H9 (cell line): ENCODE measurements around the gene E2F1. TPM values are rescaled to one million over a fixed set of nuclear protein-coding genes. Genes with fewer than 3 reads are reported as not detected.

ENCODE experiments used
- DNase-seq: peaks from one replicate; pipeline ENCODE4 v3.0.0-alpha.2; 2017
- H2AFZ ChIP-seq: one replicate; pipeline ENCODE4 v1.6.1; 2013; ENCODE audit warnings: mild to moderate bottlenecking, low read length, control low read depth, moderate library complexity
- H2AK5ac ChIP-seq: 2 replicates; pipeline ENCODE4 v1.6.1; 2013; ENCODE audit warnings: low read length, control low read depth, mixed read lengths; ENCODE audit not compliant: insufficient read length
- H2BK120ac ChIP-seq: one replicate; pipeline ENCODE4 v1.6.1; 2013; ENCODE audit warnings: low read depth, mild to moderate bottlenecking, low read length, control low read depth, inconsistent platforms; ENCODE audit not compliant: poor library complexity, severe bottlenecking
- H2BK12ac ChIP-seq: 2 replicates; pipeline ENCODE4 v1.6.1; 2013; ENCODE audit warnings: low read length, control low read depth, mixed read lengths, low read depth; ENCODE audit not compliant: insufficient read length
- H2BK15ac ChIP-seq: 2 replicates; pipeline ENCODE4 v1.6.1; 2013; ENCODE audit warnings: low read depth, low read length, control low read depth
- H2BK20ac ChIP-seq: one replicate; pipeline ENCODE4 v1.6.1; 2013; ENCODE audit warnings: low read depth, mild to moderate bottlenecking, low read length, control low read depth, inconsistent platforms; ENCODE audit not compliant: poor library complexity, severe bottlenecking
- H2BK5ac ChIP-seq: 2 replicates; pipeline ENCODE4 v1.6.1; 2013; ENCODE audit warnings: low read length, control low read depth, mixed read lengths; ENCODE audit not compliant: insufficient read length
- H3K14ac ChIP-seq: 2 replicates; pipeline ENCODE4 v1.6.1; 2013; ENCODE audit warnings: low read length, control low read depth; ENCODE audit not compliant: insufficient read depth
- H3K18ac ChIP-seq: 2 replicates; pipeline ENCODE4 v1.6.1; 2013; ENCODE audit warnings: low read depth, mild to moderate bottlenecking, mixed read lengths, low read length, control low read depth; ENCODE audit not compliant: insufficient read length
- H3K23ac ChIP-seq: 2 replicates; pipeline ENCODE4 v1.6.1; 2013; ENCODE audit warnings: low read length, control low read depth, mixed read lengths, low read depth; ENCODE audit not compliant: insufficient read length
- H3K23me2 ChIP-seq: 2 replicates; pipeline ENCODE4 v1.6.1; 2013; ENCODE audit warnings: low read depth, mild to moderate bottlenecking, mixed read lengths, low read length, control low read depth; ENCODE audit not compliant: insufficient read length, poor library complexity, severe bottlenecking
- H3K27ac ChIP-seq: 2 replicates; pipeline ENCODE4 v1.5.1; 2013; ENCODE audit warnings: low read length, control low read depth, mixed read lengths, low read depth; ENCODE audit not compliant: insufficient read length
- H3K27me3 ChIP-seq: 2 replicates; pipeline ENCODE4 v1.6.1; 2013; ENCODE audit warnings: low read length, control low read depth, inconsistent platforms; ENCODE audit not compliant: insufficient read depth
- H3K4ac ChIP-seq: 2 replicates; pipeline ENCODE4 v1.6.1; 2013; ENCODE audit warnings: low read depth, mild to moderate bottlenecking, control low read depth, inconsistent platforms, low read length, moderate library complexity
- H3K4me1 ChIP-seq: 2 replicates; pipeline ENCODE4 v1.6.1; 2013; ENCODE audit warnings: low read length, control low read depth, inconsistent platforms; ENCODE audit not compliant: insufficient read depth
- H3K4me2 ChIP-seq: 2 replicates; pipeline ENCODE4 v1.6.1; 2013; ENCODE audit warnings: low read length, control low read depth, mixed read lengths; ENCODE audit not compliant: insufficient read length, insufficient read depth
- H3K56ac ChIP-seq: 2 replicates; pipeline ENCODE4 v1.6.1; 2013; ENCODE audit warnings: low read depth, mild to moderate bottlenecking, mixed read lengths, low read length, control low read depth; ENCODE audit not compliant: insufficient read length
- H3K79me1 ChIP-seq: 2 replicates; pipeline ENCODE4 v1.6.1; 2013; ENCODE audit warnings: low read depth, mild to moderate bottlenecking, moderate library complexity, low read length, control low read depth, inconsistent platforms; ENCODE audit not compliant: insufficient read depth, poor library complexity, severe bottlenecking
- H3K79me2 ChIP-seq: 2 replicates; pipeline ENCODE4 v1.6.1; 2013; ENCODE audit warnings: low read length, control low read depth, inconsistent platforms; ENCODE audit not compliant: insufficient read depth
- H3K9ac ChIP-seq: 2 replicates; pipeline ENCODE4 v1.6.1; 2013; ENCODE audit warnings: low read length, control low read depth, mixed read lengths; ENCODE audit not compliant: insufficient read length; ENCODE audit errors: extremely low read depth
- H3K9me3 ChIP-seq: one replicate; pipeline ENCODE4 v1.6.1; 2013; ENCODE audit warnings: low read depth, low read length, inconsistent platforms; ENCODE audit not compliant: control insufficient read depth
- H3T11ph ChIP-seq: one replicate; pipeline ENCODE4 v1.6.1; 2013; ENCODE audit warnings: mild to moderate bottlenecking, low read length, control low read depth, inconsistent platforms
- H4K20me1 ChIP-seq: one replicate; pipeline ENCODE4 v1.6.1; 2013; ENCODE audit not compliant: control insufficient read depth, insufficient read length, insufficient read depth
- H4K5ac ChIP-seq: 2 replicates; pipeline ENCODE4 v1.6.1; 2013; ENCODE audit warnings: low read depth, mild to moderate bottlenecking, mixed read lengths, low read length, control low read depth; ENCODE audit not compliant: insufficient read length
- H4K8ac ChIP-seq: replicated peaks from 2 replicates; pipeline ENCODE4 v1.6.1; 2013; ENCODE audit warnings: low read length, control low read depth, mixed read lengths, low read depth; ENCODE audit not compliant: insufficient read length
- H4K91ac ChIP-seq: 2 replicates; pipeline ENCODE4 v1.6.1; 2013; ENCODE audit warnings: low read depth, mild to moderate bottlenecking, moderate library complexity, mixed read lengths, low read length, control low read depth; ENCODE audit not compliant: insufficient read length
- H3K27ac Mint-ChIP-seq, 3 experiments: 2 replicates in 2 of 3; 3 replicates in 1 of 3; pipeline ENCODE4 v1.8.0; 2020 to 2021; ENCODE audit warnings: mixed read lengths in 3 of 3, mild to moderate bottlenecking in 1 of 3, moderate library complexity in 1 of 3
- H3K27me3 Mint-ChIP-seq: 2 replicates; pipeline ENCODE4 v1.8.0; 2021; ENCODE audit warnings: low read depth, mild to moderate bottlenecking, moderate library complexity, mixed read lengths
- H3K36me3 Mint-ChIP-seq, 3 experiments: 2 replicates in 2 of 3; 3 replicates in 1 of 3; pipeline ENCODE4 v1.8.0; 2020 to 2021; ENCODE audit warnings: low read depth in 3 of 3, mixed read lengths in 3 of 3; ENCODE audit not compliant: insufficient read depth in 1 of 3
- H3K4me1 Mint-ChIP-seq, 2 experiments: 2 replicates each; pipeline ENCODE4 v1.8.0; 2020; ENCODE audit warnings: mixed read lengths in 2 of 2
- H3K4me3 Mint-ChIP-seq, 2 experiments: 2 replicates in 1 of 2; 3 replicates in 1 of 2; pipeline ENCODE4 v1.8.0; 2020 to 2021; ENCODE audit warnings: mild to moderate bottlenecking in 2 of 2, mixed read lengths in 2 of 2, moderate library complexity in 1 of 2
- H3K9me3 Mint-ChIP-seq, 2 experiments: 2 replicates in 1 of 2; 3 replicates in 1 of 2; pipeline ENCODE4 v1.8.0; 2020; ENCODE audit warnings: mild to moderate bottlenecking in 2 of 2, mixed read lengths in 2 of 2, moderate library complexity in 1 of 2
- CTCF ChIP-seq: fragments of 200-600 bp; sonication (generic); conservative IDR thresholded peaks from 3 replicates; pipeline ENCODE4 v1.8.0; 2021; ENCODE audit warnings: antibody characterized with exemption, mild to moderate bottlenecking
- WGBS: extraction: QIAGEN DNeasy Blood & Tissue Kit; methylation state at CpG from one replicate; pipeline ENCODE4 v1.1.7; 2013; ENCODE audit warnings: missing lambda C conversion rate, low lambda C conversion rate, mixed read lengths; ENCODE audit not compliant: insufficient read length; ENCODE audit errors: extremely low coverage; 5-methylcytosine and 5-hydroxymethylcytosine counted together
- total RNA-seq: library from RNA; stranded (reverse); gene quantifications from 2 replicates; pipeline ENCODE4 v1.2.1, GENCODE V29; 2021

Gene E2F1
- total RNA-seq, 1 experiment from 2014 or later: 58.7 TPM

- no peak overlapping the region for H3K18ac ChIP-seq
- H3K4me2 ChIP-seq: no peak overlapping the region
- no peaks in the 10 kb centered on the region for H3K9me3 ChIP-seq
- no peaks in the 10 kb centered on the region for H3K79me2 ChIP-seq
- H3K79me1 ChIP-seq: no peaks in the 10 kb centered on the region
- no peak overlapping the region for H4K5ac ChIP-seq
- H4K20me1 ChIP-seq: no peaks in the 10 kb centered on the region
- no peak overlapping the region for H3T11ph ChIP-seq
- no peak for DNase-seq
- no peak overlapping the region for H2AFZ ChIP-seq
- Mint-ChIP-seq H3K9me3 (no peaks in the 10 kb centered on the region; a peak in 1 of 5 replicates), H3K27ac (peak overlapping the region in 1 of 3 experiments; percentile 21; a peak in 1 of 7 replicates), H3K4me1 (peaks cover 31 to 35% of the 10 kb centered on the region in 2 experiments), H3K27me3 (no peaks in the 10 kb centered on the region; the same call in 1 of the 2 replicates), H3K36me3 (peaks cover 0 to 8% (median 0%) of the 10 kb centered on the region in 3 experiments; a peak in 3 of 7 replicates), H3K4me3 (no peak overlapping the region; a peak in 1 of 5 replicates)
- no peaks in the 10 kb centered on the region for H3K4me1 ChIP-seq
- no peak overlapping the region for H2BK120ac ChIP-seq
- H2BK5ac ChIP-seq: no peak overlapping the region
- H3K27ac ChIP-seq: no peak overlapping the region
- no peak overlapping the region for H2AK5ac ChIP-seq
- no peaks in the 10 kb centered on the region for H3K27me3 ChIP-seq
- no peak overlapping the region for H3K23ac ChIP-seq
- no peak overlapping the region for H2BK12ac ChIP-seq
- H3K23me2 ChIP-seq: no peaks in the 10 kb centered on the region
- no peak overlapping the region for H4K91ac ChIP-seq
- TF ChIP-seq CTCF: no peak
- no peak overlapping the region for H2BK20ac ChIP-seq
- H3K4ac ChIP-seq: no peak overlapping the region
- H2BK15ac ChIP-seq: no peak overlapping the region
- H3K14ac ChIP-seq: no peak overlapping the region
- no peak overlapping the region for H4K8ac ChIP-seq
- H3K9ac ChIP-seq: no peak overlapping the region
- H3K56ac ChIP-seq: no peak overlapping the region
- no CpG with 5 or more reads among the region's 13 CpGs for WGBS
Measured at GRCh38 chr20:33651562-33652048, 34.6 kb downstream of the E2F1 start.
